PC-3 (cell line): ENCODE data around the gene CHD6.

Experiments used
- EZH2 ChIP-seq: fragments of 300-600 bp; sonication (generic); IDR thresholded peaks from one replicate; pipeline ENCODE4 v1.6.1; 2017; ENCODE audit warnings: antibody characterized with exemption, mild to moderate bottlenecking, low read length; ENCODE audit not compliant: unreplicated experiment
- TF ChIP-seq, protein P1 (sequence below): fragments of 300-600 bp; sonication (generic); conservative IDR thresholded peaks from 2 replicates; pipeline ENCODE4 v1.5.1; 2017; ENCODE audit warnings: antibody characterized with exemption, low read depth, mild to moderate bottlenecking, low read length

DNA sequence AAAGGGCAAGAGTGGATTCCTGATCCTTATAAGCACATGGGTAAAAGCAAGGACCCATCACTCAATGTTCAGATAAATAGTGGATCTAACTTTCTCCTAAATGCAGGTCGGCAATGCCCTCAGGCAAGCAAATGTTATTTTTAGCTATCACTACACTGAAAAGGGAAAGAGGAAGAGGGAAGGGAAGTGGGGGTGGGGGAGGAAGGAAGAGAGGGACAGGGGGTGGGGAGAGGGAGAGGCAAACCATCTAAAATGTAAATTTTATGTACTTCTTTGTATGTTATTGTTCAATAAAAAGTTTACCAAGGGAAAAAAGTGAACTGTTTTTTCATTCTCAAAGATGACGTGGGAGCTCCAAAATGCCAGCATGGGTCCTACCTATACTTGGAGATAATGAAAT lies 44.2 kb downstream of the CHD6 start:
- TF ChIP-seq, protein P1, sequence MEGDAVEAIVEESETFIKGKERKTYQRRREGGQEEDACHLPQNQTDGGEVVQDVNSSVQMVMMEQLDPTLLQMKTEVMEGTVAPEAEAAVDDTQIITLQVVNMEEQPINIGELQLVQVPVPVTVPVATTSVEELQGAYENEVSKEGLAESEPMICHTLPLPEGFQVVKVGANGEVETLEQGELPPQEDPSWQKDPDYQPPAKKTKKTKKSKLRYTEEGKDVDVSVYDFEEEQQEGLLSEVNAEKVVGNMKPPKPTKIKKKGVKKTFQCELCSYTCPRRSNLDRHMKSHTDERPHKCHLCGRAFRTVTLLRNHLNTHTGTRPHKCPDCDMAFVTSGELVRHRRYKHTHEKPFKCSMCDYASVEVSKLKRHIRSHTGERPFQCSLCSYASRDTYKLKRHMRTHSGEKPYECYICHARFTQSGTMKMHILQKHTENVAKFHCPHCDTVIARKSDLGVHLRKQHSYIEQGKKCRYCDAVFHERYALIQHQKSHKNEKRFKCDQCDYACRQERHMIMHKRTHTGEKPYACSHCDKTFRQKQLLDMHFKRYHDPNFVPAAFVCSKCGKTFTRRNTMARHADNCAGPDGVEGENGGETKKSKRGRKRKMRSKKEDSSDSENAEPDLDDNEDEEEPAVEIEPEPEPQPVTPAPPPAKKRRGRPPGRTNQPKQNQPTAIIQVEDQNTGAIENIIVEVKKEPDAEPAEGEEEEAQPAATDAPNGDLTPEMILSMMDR, result no peak
- TF ChIP-seq EZH2, result no peak
